Trophoblast cell (in vitro differentiated cells and primary cell): ENCODE measurements around the gene CABP4.

ENCODE experiments used
- DNase-seq, 2 donors: peaks; one replicate each; pipeline ENCODE4 v3.0.0-alpha.2; 2016
- H2AFZ ChIP-seq: 2 replicates; pipeline ENCODE4 v1.6.1; 2013; ENCODE audit warnings: low read length, moderate library complexity, mild to moderate bottlenecking; ENCODE audit not compliant: insufficient read depth, poor library complexity
- H2AK5ac ChIP-seq: 2 replicates; pipeline ENCODE4 v1.6.1; 2013; ENCODE audit warnings: mild to moderate bottlenecking, low read length
- H2BK120ac ChIP-seq: 2 replicates; pipeline ENCODE4 v1.6.1; 2013; ENCODE audit warnings: low read length, mild to moderate bottlenecking, moderate library complexity; ENCODE audit not compliant: insufficient read depth, poor library complexity
- H2BK12ac ChIP-seq: 2 replicates; pipeline ENCODE4 v1.6.1; 2013; ENCODE audit warnings: mild to moderate bottlenecking, low read length, moderate library complexity
- H2BK5ac ChIP-seq: 2 replicates; pipeline ENCODE4 v1.6.1; 2013; ENCODE audit warnings: low read length, low read depth, moderate library complexity, mild to moderate bottlenecking; ENCODE audit not compliant: poor library complexity
- H3K14ac ChIP-seq: 2 replicates; pipeline ENCODE4 v1.6.1; 2013; ENCODE audit warnings: mild to moderate bottlenecking, low read length
- H3K18ac ChIP-seq: 2 replicates; pipeline ENCODE4 v1.6.1; 2013; ENCODE audit warnings: mild to moderate bottlenecking, low read length
- H3K23ac ChIP-seq: 2 replicates; pipeline ENCODE4 v1.6.1; 2013; ENCODE audit warnings: low read length
- H3K27ac ChIP-seq: 2 replicates; pipeline ENCODE4 v1.5.1; 2013; ENCODE audit warnings: low read depth, mild to moderate bottlenecking, inconsistent platforms, low read length, moderate library complexity
- H3K27me3 ChIP-seq: 2 replicates; pipeline ENCODE4 v1.6.1; 2013; ENCODE audit warnings: inconsistent platforms, mild to moderate bottlenecking, low read length, moderate library complexity; ENCODE audit not compliant: insufficient read depth
- H3K36me3 ChIP-seq, 2 experiments: 1 replicate in 1 of 2; 2 replicates in 1 of 2; pipeline ENCODE4 v1.6.1; 2013; ENCODE audit warnings: low read length in 2 of 2, mild to moderate bottlenecking in 2 of 2, moderate library complexity in 1 of 2; ENCODE audit not compliant: insufficient read depth in 2 of 2, control insufficient read depth in 1 of 2
- H3K4ac ChIP-seq: 2 replicates; pipeline ENCODE4 v1.6.1; 2013; ENCODE audit warnings: low read depth, mild to moderate bottlenecking, low read length, moderate library complexity
- H3K4me1 ChIP-seq, 2 experiments: 1 replicate in 1 of 2; 2 replicates in 1 of 2; pipeline ENCODE4 v1.6.1; 2013; ENCODE audit warnings: low read length in 2 of 2, mild to moderate bottlenecking in 2 of 2, moderate library complexity in 1 of 2; ENCODE audit not compliant: insufficient read depth in 2 of 2, control insufficient read depth in 1 of 2
- H3K4me2 ChIP-seq: 2 replicates; pipeline ENCODE4 v1.6.1; 2013; ENCODE audit warnings: inconsistent platforms, mild to moderate bottlenecking, low read length, moderate library complexity
- H3K4me3 ChIP-seq: 2 replicates; pipeline ENCODE4 v1.5.1; 2013; ENCODE audit warnings: mild to moderate bottlenecking, low read depth, low read length, inconsistent platforms
- H3K79me1 ChIP-seq: one replicate; pipeline ENCODE4 v1.6.1; 2013; ENCODE audit warnings: low read length
- H3K79me2 ChIP-seq: 2 replicates; pipeline ENCODE4 v1.6.1; 2013; ENCODE audit warnings: low read length, mild to moderate bottlenecking; ENCODE audit not compliant: control insufficient read depth, insufficient read depth, poor library complexity
- H3K9ac ChIP-seq: 2 replicates; pipeline ENCODE4 v1.6.1; 2013; ENCODE audit warnings: mild to moderate bottlenecking, low read length
- H3K9me3 ChIP-seq: 2 replicates; pipeline ENCODE4 v1.6.1; 2013; ENCODE audit warnings: low read depth, mild to moderate bottlenecking, control low read depth, inconsistent platforms, low read length; ENCODE audit not compliant: insufficient read depth
- H4K12ac ChIP-seq: 2 replicates; pipeline ENCODE4 v1.6.1; 2013; ENCODE audit warnings: low read depth, mild to moderate bottlenecking, low read length, moderate library complexity
- H4K8ac ChIP-seq: 2 replicates; pipeline ENCODE4 v1.6.1; 2013; ENCODE audit warnings: low read depth, mild to moderate bottlenecking, low read length, moderate library complexity
- H4K91ac ChIP-seq: one replicate; pipeline ENCODE4 v1.6.1; 2013; ENCODE audit warnings: low read depth, mild to moderate bottlenecking, low read length, moderate library complexity
- WGBS: extraction: QIAGEN DNeasy Blood & Tissue Kit; methylation state at CpG from one replicate; pipeline ENCODE4 v1.1.7; 2013; ENCODE audit warnings: missing lambda C conversion rate; ENCODE audit not compliant: insufficient read length, insufficient coverage; ENCODE audit errors: extremely low coverage; 5-methylcytosine and 5-hydroxymethylcytosine counted together

Gene CABP4

DNA sequence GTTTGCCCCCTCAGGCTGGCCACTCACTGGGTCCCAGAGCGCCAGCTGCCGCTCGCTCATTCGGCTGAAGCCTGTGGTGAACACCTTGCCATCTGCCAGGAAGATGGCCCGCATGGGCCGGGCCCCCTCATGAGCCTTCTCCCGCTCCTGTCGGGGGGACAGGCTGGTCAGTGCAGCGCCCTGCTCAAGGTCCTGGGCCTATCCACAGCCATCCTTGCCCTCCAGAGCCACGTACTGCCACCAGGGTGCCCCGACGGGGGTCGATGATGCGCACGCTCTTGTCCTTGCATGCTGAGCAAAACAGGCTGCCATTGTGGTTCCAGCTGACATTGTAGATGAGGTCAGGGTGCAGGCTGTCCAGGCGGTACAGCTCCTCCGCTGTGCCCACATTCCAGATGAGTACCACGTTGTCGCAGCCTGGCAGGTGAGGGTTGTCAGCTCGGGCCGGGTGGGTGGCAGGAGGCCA lies 14.0 kb upstream of the CABP4 start:
- Histone ChIP-seq H3K4ac (no peak overlapping the region), H3K4me2 (no peak overlapping the region), H3K9me3 (no peaks in the 10 kb centered on the region), H3K27me3 (no peaks in the 10 kb centered on the region), H4K8ac (no peak overlapping the region), H3K23ac (no peak overlapping the region), H3K4me3 (no peak overlapping the region), H3K27ac (no peak overlapping the region), H4K12ac (no peak overlapping the region), H3K36me3 (peaks cover 41 to 47% of the 10 kb centered on the region in 2 experiments), H2AFZ (no peak overlapping the region), H3K79me2 (peaks cover 7% of the 10 kb centered on the region), H3K79me1 (peaks cover 14% of the 10 kb centered on the region), H2BK120ac (no peak overlapping the region), H3K18ac (no peak overlapping the region), H4K91ac (no peak overlapping the region), H3K9ac (no peak overlapping the region), H3K14ac (no peak overlapping the region), H2BK12ac (no peak overlapping the region), H2AK5ac (no peak overlapping the region), H2BK5ac (no peak overlapping the region), H3K4me1 (peaks cover 14 to 22% of the 10 kb centered on the region in 2 experiments)
- no CpG with 5 or more reads among the region's 21 CpGs for WGBS
- no peak for DNase-seq

DNA sequence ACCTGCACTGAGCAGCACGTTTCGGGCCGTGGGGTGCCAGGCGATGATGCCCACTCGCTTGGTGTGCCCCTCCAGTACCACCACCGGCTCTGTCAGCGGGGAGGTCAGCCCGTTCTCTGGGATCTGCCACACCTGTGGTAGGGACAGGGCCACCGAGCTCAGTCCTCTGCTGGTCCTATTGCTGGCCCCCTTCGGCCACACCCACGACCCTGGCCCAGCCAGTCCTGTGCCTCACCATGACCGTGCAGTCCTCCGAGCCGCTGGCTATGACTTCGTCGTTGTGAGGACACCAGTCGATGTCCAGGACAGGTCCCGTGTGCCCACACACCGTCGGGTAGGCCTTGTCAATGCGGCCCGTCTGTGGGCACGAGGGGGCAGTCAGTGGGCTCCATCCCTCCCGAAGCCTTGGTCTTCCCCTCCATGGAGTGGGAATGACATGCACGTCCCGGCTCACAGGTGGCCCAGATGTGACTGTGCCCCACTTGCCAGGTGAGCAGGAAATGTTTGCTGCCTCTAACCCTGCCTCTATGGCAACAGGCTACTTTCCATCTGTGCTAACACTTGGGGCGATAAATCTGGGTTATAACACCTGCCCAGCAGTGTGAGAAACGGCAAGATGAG lies 13.3 kb upstream of the CABP4 start:
- Histone ChIP-seq H3K4me1 (peaks cover 11 to 16% of the 10 kb centered on the region in 2 experiments), H3K36me3 (peaks cover 41 to 47% of the 10 kb centered on the region in 2 experiments), H4K91ac (no peak overlapping the region), H3K27me3 (no peaks in the 10 kb centered on the region), H2BK5ac (no peak overlapping the region), H3K79me1 (peaks cover 12% of the 10 kb centered on the region), H3K79me2 (peaks cover 7% of the 10 kb centered on the region), H4K8ac (no peak overlapping the region), H2AFZ (no peak overlapping the region), H3K18ac (no peak overlapping the region), H2BK12ac (no peak overlapping the region), H4K12ac (no peak overlapping the region), H3K23ac (no peak overlapping the region), H3K4ac (no peak overlapping the region), H3K9ac (no peak overlapping the region), H2BK120ac (no peak overlapping the region), H3K4me2 (peak overlapping the region; percentile 65), H3K9me3 (no peaks in the 10 kb centered on the region), H3K27ac (no peak overlapping the region), H3K4me3 (no peak overlapping the region), H2AK5ac (no peak overlapping the region), H3K14ac (no peak overlapping the region)
- WGBS = no CpG with 5 or more reads among the region's 28 CpGs
- DNase-seq = no peak

DNA sequence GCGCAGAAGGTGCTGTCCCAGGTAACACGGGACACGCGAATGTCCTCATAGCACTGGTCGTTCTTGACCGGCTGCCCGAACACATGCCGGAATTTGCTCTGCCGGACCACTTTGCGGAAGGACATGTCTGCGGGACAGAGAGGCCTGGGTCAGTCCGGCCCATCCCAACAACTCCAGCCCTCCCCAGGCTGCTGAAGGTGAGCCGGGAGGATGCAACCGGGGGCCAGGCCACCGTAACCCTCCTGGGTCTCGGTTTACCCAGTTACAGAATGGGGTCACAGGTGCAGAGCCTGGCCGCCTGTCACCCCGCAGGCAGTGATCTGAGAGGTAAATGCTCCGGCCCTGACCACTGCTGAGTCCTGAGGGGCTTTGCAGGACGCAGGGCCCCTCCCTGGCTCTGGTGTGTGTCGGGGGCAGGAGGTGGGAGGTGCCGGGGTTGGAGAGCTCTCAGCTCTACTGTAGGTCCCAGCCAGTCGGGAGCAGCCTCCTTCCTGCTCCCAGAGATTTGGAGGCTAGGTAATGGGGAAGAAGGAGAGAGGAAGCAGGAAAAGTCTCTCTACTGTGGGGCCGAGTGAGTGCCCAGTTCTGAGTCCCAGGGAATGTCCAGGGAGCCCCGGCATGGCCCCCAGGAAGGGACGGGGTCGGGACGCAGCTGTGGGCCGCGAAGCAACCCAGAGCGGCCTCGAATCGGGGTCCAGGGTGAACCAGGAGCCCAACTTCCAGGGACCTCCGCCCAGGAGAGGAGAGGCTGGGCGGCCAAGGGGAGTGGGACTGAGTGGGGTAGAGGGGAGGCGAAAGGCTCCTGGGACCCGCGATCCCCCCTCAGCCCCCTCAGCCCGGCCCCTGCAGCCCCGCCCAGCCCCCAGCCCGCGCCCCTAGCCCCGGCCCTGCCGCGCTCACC lies 12.4 kb upstream of the CABP4 start:
- Histone ChIP-seq H3K79me1 (peaks cover 10% of the 10 kb centered on the region), H4K12ac (peak overlapping the region; percentile 79)
- WGBS = no CpG with 5 or more reads among the region's 45 CpGs

DNA sequence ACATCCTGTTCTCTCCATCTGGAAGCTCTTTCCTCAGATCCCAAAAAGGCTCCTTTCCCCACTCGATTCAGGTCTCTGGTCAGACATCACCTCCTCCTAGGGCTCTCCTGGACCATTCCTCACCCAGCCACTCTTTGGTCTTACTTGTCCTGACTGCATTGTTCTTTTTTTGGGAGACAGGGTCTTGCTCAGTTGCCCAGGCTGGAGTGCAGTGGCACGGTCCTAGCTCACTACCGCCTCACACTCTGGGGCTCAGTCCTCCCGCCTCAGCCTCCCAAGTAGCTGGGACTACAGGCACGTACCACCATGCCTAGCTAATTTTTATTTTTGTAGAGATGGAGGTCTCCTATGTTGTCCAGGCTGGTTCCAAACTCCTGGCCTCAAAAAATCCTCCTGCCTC lies 9.6 kb upstream of the CABP4 start:
- Histone ChIP-seq H3K79me1 (peaks cover 10% of the 10 kb centered on the region), H4K8ac (no peak overlapping the region), H2AFZ (no peak overlapping the region), H2BK120ac (no peak overlapping the region), H3K18ac (no peak overlapping the region), H2AK5ac (no peak overlapping the region), H3K27ac (no peak overlapping the region), H3K14ac (no peak overlapping the region), H4K91ac (peak overlapping the region; percentile 9), H3K9ac (no peak overlapping the region), H3K4ac (no peak overlapping the region), H3K9me3 (no peaks in the 10 kb centered on the region), H3K4me1 (peaks cover 4 to 8% of the 10 kb centered on the region in 2 experiments), H3K36me3 (peaks cover 15 to 19% of the 10 kb centered on the region in 2 experiments), H4K12ac (no peak overlapping the region), H3K27me3 (no peaks in the 10 kb centered on the region), H2BK5ac (no peak overlapping the region), H3K23ac (no peak overlapping the region), H3K79me2 (peaks cover 7% of the 10 kb centered on the region), H3K4me2 (no peak overlapping the region), H2BK12ac (no peak overlapping the region), H3K4me3 (no peak overlapping the region)
- DNase-seq = no peak
- WGBS = no CpG with 5 or more reads among the region's 5 CpGs

More for the DNA sequence above, 12.4 kb upstream of the CABP4 start:
- Histone ChIP-seq H3K4me3 (peak overlapping the region; percentile 93), H2BK12ac (peak overlapping the region; percentile 37), H3K27me3 (no peaks in the 10 kb centered on the region), H3K9me3 (no peaks in the 10 kb centered on the region), H2BK120ac (peak overlapping the region; percentile 86), H4K91ac (peak overlapping the region; percentile 91), H3K14ac (peak overlapping the region; percentile 95), H3K4ac (peak overlapping the region; percentile 92), H2AK5ac (peak overlapping the region; percentile 97), H3K9ac (peak overlapping the region; percentile 98), H3K18ac (peak overlapping the region; percentile 88), H2BK5ac (peak overlapping the region; percentile 59), H2AFZ (no peak overlapping the region), H3K4me1 (peaks cover 5 to 9% of the 10 kb centered on the region in 2 experiments), H4K8ac (peak overlapping the region; percentile 89), H3K36me3 (peaks cover 37 to 42% of the 10 kb centered on the region in 2 experiments), H3K79me2 (peaks cover 7% of the 10 kb centered on the region), H3K4me2 (peak overlapping the region; percentile 65), H3K27ac (peak overlapping the region; percentile 53), H3K23ac (no peak overlapping the region)
- peak in 1 of 2 donors; percentile 36 for DNase-seq
